Peyer's patch (tissue), 4 donors: ENCODE results near the gene MXRA8.

Experiments used
- POLR2A ChIP-seq, 2 donors: fragments of 450-650 bp; IDR thresholded peaks; one replicate each; pipeline ENCODE4 v1.5.1; 2017; ENCODE audit warnings: antibody characterized with exemption in 2 of 2, mild to moderate bottlenecking in 2 of 2, moderate library complexity in 2 of 2
- TF ChIP-seq, protein P1 (sequence below), 6 experiments: fragments of 450-650 bp in 4 of 6; fragments of 200-600 bp in 2 of 6; sonication (generic) in 1 of 6; IDR thresholded peaks; one replicate each; pipeline ENCODE4 v1.5.1; 2017 to 2019; ENCODE audit warnings: antibody characterized with exemption in 6 of 6, mild to moderate bottlenecking in 3 of 6, moderate library complexity in 1 of 6

DNA sequence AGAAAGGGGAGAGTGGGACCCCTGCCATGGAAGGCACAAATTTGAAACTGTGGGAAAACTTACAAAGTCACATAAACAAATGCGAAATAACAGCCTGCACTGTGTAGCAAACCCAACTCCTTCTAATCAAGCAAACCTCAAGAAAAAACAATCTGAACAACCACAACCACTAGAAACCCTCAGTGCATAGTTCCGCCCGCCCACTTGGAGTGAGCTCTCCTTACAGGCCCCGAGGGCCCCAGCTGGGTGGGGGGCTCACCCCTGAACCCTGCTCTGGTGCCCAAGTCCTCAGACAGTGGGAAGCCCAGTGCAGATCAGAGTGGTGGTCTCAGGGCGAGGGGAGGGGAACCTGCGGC lies 931 bp upstream of the MXRA8 start:
- TF ChIP-seq POLR2A (IDR thresholded peaks at IDR 0.05), result no peak
- TF ChIP-seq, protein P1, sequence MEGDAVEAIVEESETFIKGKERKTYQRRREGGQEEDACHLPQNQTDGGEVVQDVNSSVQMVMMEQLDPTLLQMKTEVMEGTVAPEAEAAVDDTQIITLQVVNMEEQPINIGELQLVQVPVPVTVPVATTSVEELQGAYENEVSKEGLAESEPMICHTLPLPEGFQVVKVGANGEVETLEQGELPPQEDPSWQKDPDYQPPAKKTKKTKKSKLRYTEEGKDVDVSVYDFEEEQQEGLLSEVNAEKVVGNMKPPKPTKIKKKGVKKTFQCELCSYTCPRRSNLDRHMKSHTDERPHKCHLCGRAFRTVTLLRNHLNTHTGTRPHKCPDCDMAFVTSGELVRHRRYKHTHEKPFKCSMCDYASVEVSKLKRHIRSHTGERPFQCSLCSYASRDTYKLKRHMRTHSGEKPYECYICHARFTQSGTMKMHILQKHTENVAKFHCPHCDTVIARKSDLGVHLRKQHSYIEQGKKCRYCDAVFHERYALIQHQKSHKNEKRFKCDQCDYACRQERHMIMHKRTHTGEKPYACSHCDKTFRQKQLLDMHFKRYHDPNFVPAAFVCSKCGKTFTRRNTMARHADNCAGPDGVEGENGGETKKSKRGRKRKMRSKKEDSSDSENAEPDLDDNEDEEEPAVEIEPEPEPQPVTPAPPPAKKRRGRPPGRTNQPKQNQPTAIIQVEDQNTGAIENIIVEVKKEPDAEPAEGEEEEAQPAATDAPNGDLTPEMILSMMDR (IDR thresholded peaks at IDR 0.05), result no peak
